ENCODE measurements around the gene AGAP5. TPM values are rescaled to one million over a fixed set of nuclear protein-coding genes. Genes with fewer than 3 reads are reported as not detected.

Gene AGAP5
- total RNA-seq, 1 donor from 2014 or later, result 2.9 TPM

- no peak for DNase-seq (ENCODE audit: low spot score)
- Mint-ChIP-seq H3K9me3 (ENCODE audit: low read depth) (no peaks in the 10 kb centered on the region), H3K4me1 (ENCODE audit: low read depth) (peaks cover 24% of the 10 kb centered on the region), H3K4me3 (ENCODE audit: unreplicated experiment) (no peak overlapping the region), H3K36me3 (ENCODE audit: low read depth) (no peaks in the 10 kb centered on the region), H3K27me3 (ENCODE audit: low read depth) (no peaks in the 10 kb centered on the region), H3K27ac (ENCODE audit: unreplicated experiment) (no peak overlapping the region)
- no peak for TF ChIP-seq CTCF (IDR thresholded peaks at IDR 0.05)
Measured at GRCh38 chr10:73628405-73628804, 69.5 kb downstream of the AGAP5 start.

GRCh38 chr10:73627300-73627699, 70.6 kb downstream of the AGAP5 start:
- H3K4me3 Mint-ChIP-seq (ENCODE audit: unreplicated experiment), result no peak overlapping the region
- DNase-seq (ENCODE audit: low spot score), result no peak
- no peaks in the 10 kb centered on the region for H3K36me3 Mint-ChIP-seq (ENCODE audit: low read depth)
- H3K27ac Mint-ChIP-seq (ENCODE audit: unreplicated experiment), result no peak overlapping the region
- TF ChIP-seq CTCF (IDR thresholded peaks at IDR 0.05), result no peak
- no peaks in the 10 kb centered on the region for H3K27me3 Mint-ChIP-seq (ENCODE audit: low read depth)
- H3K4me1 Mint-ChIP-seq (ENCODE audit: low read depth), result peaks cover 24% of the 10 kb centered on the region
- H3K9me3 Mint-ChIP-seq (ENCODE audit: low read depth), result no peaks in the 10 kb centered on the region

- H3K9me3 Mint-ChIP-seq (ENCODE audit: low read depth), result no peaks in the 10 kb centered on the region
- peak overlapping the region; percentile 99 for H3K27ac Mint-ChIP-seq (ENCODE audit: unreplicated experiment)
- H3K36me3 Mint-ChIP-seq (ENCODE audit: low read depth), result no peaks in the 10 kb centered on the region
- DNase-seq (ENCODE audit: low spot score), result peak; percentile 95
- no peak for TF ChIP-seq CTCF (IDR thresholded peaks at IDR 0.05)
- H3K27me3 Mint-ChIP-seq (ENCODE audit: low read depth), result no peaks in the 10 kb centered on the region
- peak overlapping the region; percentile 92 for H3K4me3 Mint-ChIP-seq (ENCODE audit: unreplicated experiment)
- peaks cover 24% of the 10 kb centered on the region for H3K4me1 Mint-ChIP-seq (ENCODE audit: low read depth)
Measured at GRCh38 chr10:73625884-73626752, 71.8 kb downstream of the AGAP5 start.

- H3K36me3 Mint-ChIP-seq (ENCODE audit: low read depth), result no peaks in the 10 kb centered on the region
- no peaks in the 10 kb centered on the region for H3K9me3 Mint-ChIP-seq (ENCODE audit: low read depth)
Measured at GRCh38 chr10:73625004-73625883, 72.7 kb downstream of the AGAP5 start.

More at GRCh38 chr10:73625004-73625883, 72.7 kb downstream of the AGAP5 start:
- Mint-ChIP-seq H3K27me3 (ENCODE audit: low read depth) (no peaks in the 10 kb centered on the region), H3K27ac (ENCODE audit: unreplicated experiment) (peak overlapping the region; percentile 99), H3K4me1 (ENCODE audit: low read depth) (peaks cover 24% of the 10 kb centered on the region), H3K4me3 (ENCODE audit: unreplicated experiment) (peak overlapping the region; percentile 92)
- TF ChIP-seq CTCF (IDR thresholded peaks at IDR 0.05), result no peak
- DNase-seq (ENCODE audit: low spot score), result no peak

Other genes with a start within 250 kb of the AGAP5 start
- gene PPP3CB, start 202.1 kb downstream of the AGAP5 start, total RNA-seq, result 59.4 to 61.1 TPM (median 60.5 TPM) in 3 replicates
- 5.8 to 11.6 TPM (median 6.5 TPM) in 3 replicates for gene USP54, start 106.8 kb downstream of the AGAP5 start, total RNA-seq
- gene MYOZ1, start 56.6 kb downstream of the AGAP5 start, total RNA-seq, result 4.2 to 18.4 TPM (median 5.2 TPM) in 3 replicates
- 0.13 to 0.45 TPM in 2 of 3 replicates, not detected in the other for gene SYNPO2L, start 42.1 kb downstream of the AGAP5 start, total RNA-seq
- gene SEC24C, start 46.3 kb upstream of the AGAP5 start, total RNA-seq, result 54.0 to 69.1 TPM (median 55.6 TPM) in 3 replicates
- 14.8 to 27.5 TPM (median 17.4 TPM) in 3 replicates for gene CHCHD1, start 83.9 kb upstream of the AGAP5 start, total RNA-seq
- gene ZSWIM8, start 87.5 kb upstream of the AGAP5 start, total RNA-seq, result 102 to 124 TPM (median 117 TPM) in 3 replicates
- gene NDST2, start 113.5 kb upstream of the AGAP5 start, total RNA-seq, result 24.4 to 29.0 TPM (median 27.3 TPM) in 3 replicates
- 30.5 to 31.7 TPM (median 30.5 TPM) in 3 replicates for gene CAMK2G, start 176.4 kb upstream of the AGAP5 start, total RNA-seq
- 54.2 to 84.9 TPM (median 54.8 TPM) in 3 replicates for gene PLAU, start 213.0 kb upstream of the AGAP5 start, total RNA-seq